Astrocyte (in vitro differentiated cells and primary cell): ENCODE measurements around the gene NLE1.

ENCODE experiments used
- CTCF ChIP-seq: IDR thresholded peaks from 2 replicates; pipeline ENCODE4 v1.5.1; 2011; ENCODE audit warnings: low read depth, mild to moderate bottlenecking, inconsistent platforms, low read length, moderate library complexity; ENCODE audit not compliant: insufficient read depth
- EZH2 ChIP-seq: IDR thresholded peaks from 2 replicates; pipeline ENCODE4 v1.6.1; 2012; ENCODE audit warnings: mild to moderate bottlenecking, low read length, inconsistent platforms; ENCODE audit not compliant: insufficient read depth

GRCh38 chr17:35191001-35191695, 49.0 kb upstream of the NLE1 start:
- no peak for TF ChIP-seq CTCF
- TF ChIP-seq EZH2, result no peak
